Regular cardiac myocyte (primary cell): ENCODE data around the gene SPIN2A. TPM values are rescaled to one million over a fixed set of nuclear protein-coding genes. Genes with fewer than 3 reads are reported as not detected.

Experiments used
- total RNA-seq: library from RNA; depleted of rRNA; stranded (reverse); fragments of >200 nt; gene quantifications from 2 replicates; pipeline ENCODE4 v1.2.3, GENCODE V29; 2014

The SPIN2A gene
- total RNA-seq: 0.28 and 0.38 TPM in 2 replicates

GRCh38 chrX:57137073-57137472 lies at the start of gene SPIN2A:
Gene SPIN2A (minus strand): TSS chrX:57137397. CDS start chrX:57136597, 800 bp downstream.

DNA sequence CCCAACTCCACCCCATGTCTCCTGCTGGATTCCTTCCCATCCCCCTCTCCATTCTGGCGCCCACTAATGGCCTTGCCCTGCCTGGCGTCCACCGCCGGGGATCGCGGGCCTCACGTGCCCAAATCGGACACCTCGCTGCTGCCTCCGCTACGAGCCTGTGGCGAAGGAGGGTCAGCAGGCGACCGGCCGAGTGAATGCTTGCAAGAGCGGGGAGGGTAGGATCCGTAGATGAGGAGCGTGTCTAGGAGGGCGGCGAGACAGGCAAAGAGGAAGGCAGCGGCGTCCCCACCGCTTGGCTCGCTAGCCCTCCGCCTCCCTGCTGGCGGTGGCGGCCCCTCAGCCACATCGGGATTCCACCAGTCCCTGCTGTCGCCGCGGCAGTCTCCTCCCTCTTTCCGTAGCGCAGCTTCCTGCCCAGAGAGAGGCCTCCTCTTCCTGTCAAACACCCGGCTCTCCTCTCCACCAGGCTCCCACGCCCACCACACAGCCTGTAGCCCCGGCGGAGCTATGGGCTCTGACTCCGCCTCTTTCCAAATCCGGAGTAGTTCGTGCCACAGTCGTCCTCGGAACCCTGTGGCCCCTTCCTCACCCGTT lies 15.9 kb downstream of the SPIN2A start, which contains the start of gene SPIN2B:
Gene SPIN2B (minus strand): TSS at position 387 of the 594 bp plus-strand sequence.

Other genes starting within 250 kb of the SPIN2A start
- gene SPIN3, start 141.9 kb downstream of the SPIN2A start, total RNA-seq: 5.4 and 7.3 TPM in 2 replicates
- 5.2 and 7.9 TPM in 2 replicates for gene SPIN2B, start 15.8 kb downstream of the SPIN2A start, total RNA-seq
- not detected in 2 replicates for gene FAAH2, start 149.3 kb upstream of the SPIN2A start, total RNA-seq